WI38 (cell line): Measurements from ENCODE around the gene ST3GAL4.

Experiments used
- H3K4me3 ChIP-seq: 2 replicates; pipeline ENCODE4 v1.5.1; 2011; ENCODE audit warnings: low read depth, mild to moderate bottlenecking, control low read depth, low read length
- CTCF ChIP-seq: IDR thresholded peaks from 2 replicates; pipeline ENCODE4 v1.5.1; 2012; ENCODE audit warnings: low read depth, mild to moderate bottlenecking, control low read depth, low read length

ST3GAL4 gene

GRCh38 chr11:126444072-126444471, 88.6 kb downstream of the ST3GAL4 start:
- no peak overlapping the region for H3K4me3 ChIP-seq
- no peak for TF ChIP-seq CTCF

DNA sequence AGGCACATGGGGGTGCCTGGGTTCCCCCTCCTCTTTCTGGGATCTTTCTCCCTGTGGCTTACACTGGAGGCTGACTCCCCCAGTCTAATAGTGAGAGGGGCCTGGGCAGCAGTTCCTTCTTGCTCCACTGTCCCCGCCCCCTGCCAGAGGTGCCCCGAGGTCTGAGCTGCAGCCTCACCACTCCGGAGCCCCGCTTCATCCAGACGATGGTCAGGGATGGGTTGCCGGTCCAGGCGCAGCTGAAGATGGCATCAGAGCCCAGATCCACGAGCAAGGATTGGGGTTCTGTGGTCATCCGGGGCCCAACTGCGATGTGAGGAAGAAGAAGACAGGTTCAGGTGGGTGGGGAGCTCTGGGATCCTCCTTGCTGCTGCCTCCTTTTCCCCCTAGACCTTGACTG, 91.1 kb downstream of the ST3GAL4 start:
- H3K4me3 ChIP-seq, result no peak overlapping the region
- TF ChIP-seq CTCF, result no peak

DNA sequence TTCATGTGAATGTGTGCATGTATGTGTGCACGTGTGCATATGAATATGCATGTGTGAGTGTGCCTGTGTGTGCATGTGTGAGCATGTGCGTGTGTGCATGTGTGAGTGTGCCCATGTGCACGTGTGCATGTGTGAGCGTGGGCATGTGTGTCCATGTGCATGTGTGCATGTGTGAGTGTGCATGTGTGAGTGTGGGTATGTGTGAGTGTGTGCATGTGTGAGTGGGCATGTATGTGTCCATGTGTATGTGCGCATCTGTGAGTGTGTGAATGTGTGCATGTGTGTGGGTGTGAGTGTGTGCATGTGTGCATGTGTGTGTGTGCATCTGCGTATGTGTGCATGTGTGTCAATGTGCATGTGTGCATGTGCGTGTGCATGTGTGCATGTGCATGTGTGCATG, 94.7 kb downstream of the ST3GAL4 start:
- H3K4me3 ChIP-seq, result no peak overlapping the region
- TF ChIP-seq CTCF, result no peak

DNA sequence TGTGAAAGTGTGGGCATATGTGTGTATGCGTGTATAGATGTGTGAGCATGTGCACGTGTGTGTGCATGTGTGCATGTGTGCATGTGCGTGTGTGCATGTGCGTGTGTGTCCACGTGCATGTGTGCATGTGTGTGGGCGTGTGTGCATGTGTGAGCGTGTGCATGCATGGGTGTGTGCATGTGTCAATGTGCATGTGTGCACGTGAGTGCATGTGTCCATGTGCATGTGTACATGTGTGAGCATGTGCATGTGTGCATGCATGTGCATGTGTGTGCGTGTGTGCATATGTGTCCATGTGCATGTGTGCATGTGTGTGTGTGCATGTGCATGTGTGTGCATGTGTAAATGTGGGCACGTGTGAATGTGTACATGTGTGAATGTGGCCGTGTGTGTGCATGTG, 95.3 kb downstream of the ST3GAL4 start:
- no peak overlapping the region for H3K4me3 ChIP-seq
- no peak for TF ChIP-seq CTCF

DNA sequence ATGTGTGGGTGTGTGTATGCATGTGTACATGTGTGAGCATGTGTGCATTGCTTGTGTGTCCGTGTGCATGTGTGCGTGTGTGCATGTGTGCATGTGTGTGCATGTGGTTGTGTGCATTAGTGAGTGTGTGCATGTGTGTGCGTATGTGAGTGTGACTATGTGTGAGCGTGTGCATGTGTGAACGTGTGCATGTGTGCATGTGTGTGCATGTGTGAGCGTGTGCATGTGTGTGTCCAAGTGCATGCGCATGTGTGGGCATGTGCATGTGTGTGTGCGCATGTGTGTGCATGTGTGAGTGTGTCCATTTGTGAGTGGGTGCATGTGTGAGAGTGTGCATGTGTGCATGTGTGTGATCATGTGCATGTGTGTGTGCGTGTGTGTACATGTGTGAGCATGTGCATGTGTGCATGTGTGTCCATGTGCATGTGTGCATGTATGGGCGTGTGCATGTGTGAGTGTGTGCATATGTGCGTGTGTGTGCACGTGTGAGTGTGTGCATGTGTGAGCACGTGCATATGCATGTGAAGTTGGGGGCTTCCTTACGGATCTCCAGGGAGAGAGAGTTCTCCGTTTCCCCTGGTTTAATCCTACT, 95.8 kb downstream of the ST3GAL4 start:
- TF ChIP-seq CTCF, result no peak
- no peak overlapping the region for H3K4me3 ChIP-seq

- TF ChIP-seq CTCF, result no peak
- no peak overlapping the region for H3K4me3 ChIP-seq
Observed at GRCh38 chr11:126452241-126453101, 97.0 kb downstream of the ST3GAL4 start.

GRCh38 chr11:126456089-126456488, 100.6 kb downstream of the ST3GAL4 start:
- H3K4me3 ChIP-seq, result no peak overlapping the region
- no peak for TF ChIP-seq CTCF
